HG02623 (cell line): ENCODE results near the gene TUBB8.
"Not testable (repeated sequence)": the region's sequence is repeated elsewhere in the genome, so short reads cannot be mapped to it uniquely, and the experiment has no call there.

Source experiments
- ATAC-seq: cut with Tn5 transposase; IDR thresholded peaks from one replicate; pipeline ENCODE4 v1.9.1; 2021; ENCODE audit warnings: moderate library complexity; ENCODE audit not compliant: unreplicated experiment

Gene TUBB8

GRCh38 chr10:48996-49395, at the start of gene TUBB8:
TUBB8 (minus strand) TSS chr10:49296; CDS start chr10:49238, 58 bp downstream.
- no peak for ATAC-seq

- ATAC-seq, result no peak
Observed at GRCh38 chr10:96466-96865, 47.4 kb upstream of the TUBB8 start.

- no peak for ATAC-seq
Observed at GRCh38 chr10:95356-96115, 46.4 kb upstream of the TUBB8 start.

GRCh38 chr10:94613-95012, 45.5 kb upstream of the TUBB8 start:
- no peak for ATAC-seq

- no peak for ATAC-seq
Observed at GRCh38 chr10:92846-93245, 43.8 kb upstream of the TUBB8 start.

DNA sequence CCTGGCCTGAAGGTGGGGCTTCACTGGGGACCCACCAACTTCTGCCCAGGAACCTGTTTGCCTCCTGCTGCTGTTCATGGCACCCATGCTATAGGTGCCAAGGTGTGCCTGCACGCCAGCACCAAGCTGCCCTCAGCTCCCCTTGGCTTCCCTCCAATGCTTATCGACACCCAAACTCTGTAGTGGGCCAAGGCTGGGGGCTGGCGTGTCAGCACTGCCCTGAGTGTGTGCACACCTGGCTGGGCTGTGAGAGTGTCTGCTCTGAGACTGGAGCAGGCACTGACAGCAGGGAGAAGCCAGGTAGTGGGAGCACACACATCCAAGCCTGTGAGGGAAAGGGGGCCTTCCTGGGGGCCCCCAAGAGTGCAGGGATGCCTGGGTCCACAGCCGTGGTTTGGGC, 43.1 kb upstream of the TUBB8 start:
- no peak for ATAC-seq

DNA sequence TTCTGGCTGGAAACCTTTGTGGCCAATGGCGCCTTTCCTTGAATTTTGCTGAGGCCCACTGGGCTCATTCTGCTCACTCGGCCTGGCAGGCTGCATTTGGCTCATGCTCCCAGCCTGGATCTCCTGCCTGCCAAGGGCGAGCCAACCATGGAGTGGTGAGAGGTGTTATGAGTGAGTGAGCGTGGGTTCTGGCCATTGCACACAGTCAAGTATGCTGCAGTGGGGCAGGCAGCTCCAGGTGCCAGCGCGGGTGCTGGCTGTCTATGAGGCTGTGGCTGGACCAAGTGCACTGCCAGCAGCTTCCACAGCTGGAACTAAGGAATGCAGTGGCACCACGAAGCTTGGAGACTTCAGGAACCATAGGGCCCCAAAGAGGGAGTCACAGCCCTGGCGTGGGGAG, 42.2 kb upstream of the TUBB8 start:
- ATAC-seq, result no peak

- no peak for ATAC-seq
Observed at GRCh38 chr10:90161-90560, 41.1 kb upstream of the TUBB8 start.

GRCh38 chr10:89248-89647, 40.2 kb upstream of the TUBB8 start:
- no peak for ATAC-seq

GRCh38 chr10:88253-88652, 39.2 kb upstream of the TUBB8 start:
- no peak for ATAC-seq

DNA sequence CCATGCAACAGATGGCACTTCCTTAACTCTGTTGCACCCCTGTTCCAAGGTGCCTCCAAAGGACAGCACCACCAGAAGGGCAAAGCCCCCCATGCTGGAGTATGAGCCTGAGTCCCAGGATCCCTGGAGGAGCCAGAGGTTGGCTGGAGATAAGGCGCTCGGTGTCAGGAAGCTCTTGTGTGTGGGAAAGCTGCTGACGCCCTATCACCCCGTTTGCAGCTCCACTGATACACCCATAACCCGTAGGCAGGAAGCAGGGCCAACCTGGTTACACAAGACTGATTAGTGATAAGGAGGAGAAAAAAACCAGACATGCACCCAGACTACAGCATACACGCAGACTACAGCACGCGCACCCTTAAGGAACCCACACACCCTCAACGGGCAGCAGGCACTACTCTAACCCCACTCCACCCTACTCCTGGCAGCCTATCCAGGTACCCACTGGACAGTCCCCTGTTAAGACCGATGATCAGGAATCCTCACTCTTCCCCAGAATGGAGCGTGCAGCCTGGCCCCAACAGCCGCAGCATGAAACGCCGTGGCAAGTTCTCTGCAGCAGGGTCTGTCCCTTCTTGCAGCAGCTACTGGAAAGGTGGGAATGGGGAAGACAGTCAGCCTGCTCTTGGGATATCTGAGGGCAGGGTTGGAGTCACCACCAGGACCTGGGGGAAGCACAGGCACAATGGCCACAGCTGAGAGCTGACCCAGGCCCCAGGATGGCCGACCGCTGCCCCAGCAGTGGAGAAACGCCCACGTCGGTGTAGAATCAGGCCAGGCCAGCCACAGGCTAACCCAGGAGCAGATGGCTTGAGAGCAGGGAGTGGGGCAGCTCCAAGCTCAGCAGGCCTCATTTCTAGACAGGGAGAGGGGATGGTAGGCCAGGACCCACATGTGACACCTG, 38.3 kb upstream of the TUBB8 start:
- ATAC-seq, result no peak

GRCh38 chr10:86031-86430, 36.9 kb upstream of the TUBB8 start:
- ATAC-seq, result no peak

GRCh38 chr10:85044-85443, 35.9 kb upstream of the TUBB8 start:
- ATAC-seq, result no peak

DNA sequence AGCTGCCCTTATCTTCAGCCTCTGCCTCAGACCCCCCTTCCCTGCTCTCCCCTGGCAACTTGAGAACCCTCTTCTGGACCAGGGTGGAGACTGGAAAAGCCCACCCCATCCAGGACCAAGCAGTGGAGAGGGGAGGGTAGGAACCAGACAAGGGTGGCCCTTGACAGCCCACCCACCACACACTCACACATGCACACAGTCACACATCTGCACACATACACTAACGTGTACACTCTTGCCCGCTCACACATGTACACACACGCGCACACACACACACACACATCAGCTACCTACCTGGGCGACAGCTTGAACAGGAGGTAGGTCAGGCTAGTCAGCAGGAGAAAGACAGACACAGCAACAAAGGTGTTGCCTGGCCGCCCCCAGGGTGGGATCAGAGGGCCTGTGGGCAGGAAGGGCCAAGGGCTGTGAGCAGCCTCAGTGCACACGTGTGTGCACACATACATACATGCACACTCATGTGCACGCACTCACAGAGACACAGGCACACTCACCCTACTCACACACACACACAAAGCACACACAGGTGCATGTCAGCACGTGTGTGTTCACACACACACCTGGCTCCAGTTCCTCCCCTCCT, 34.9 kb upstream of the TUBB8 start:
- no peak for ATAC-seq

GRCh38 chr10:80477-81105, 31.5 kb upstream of the TUBB8 start:
- no peak for ATAC-seq

DNA sequence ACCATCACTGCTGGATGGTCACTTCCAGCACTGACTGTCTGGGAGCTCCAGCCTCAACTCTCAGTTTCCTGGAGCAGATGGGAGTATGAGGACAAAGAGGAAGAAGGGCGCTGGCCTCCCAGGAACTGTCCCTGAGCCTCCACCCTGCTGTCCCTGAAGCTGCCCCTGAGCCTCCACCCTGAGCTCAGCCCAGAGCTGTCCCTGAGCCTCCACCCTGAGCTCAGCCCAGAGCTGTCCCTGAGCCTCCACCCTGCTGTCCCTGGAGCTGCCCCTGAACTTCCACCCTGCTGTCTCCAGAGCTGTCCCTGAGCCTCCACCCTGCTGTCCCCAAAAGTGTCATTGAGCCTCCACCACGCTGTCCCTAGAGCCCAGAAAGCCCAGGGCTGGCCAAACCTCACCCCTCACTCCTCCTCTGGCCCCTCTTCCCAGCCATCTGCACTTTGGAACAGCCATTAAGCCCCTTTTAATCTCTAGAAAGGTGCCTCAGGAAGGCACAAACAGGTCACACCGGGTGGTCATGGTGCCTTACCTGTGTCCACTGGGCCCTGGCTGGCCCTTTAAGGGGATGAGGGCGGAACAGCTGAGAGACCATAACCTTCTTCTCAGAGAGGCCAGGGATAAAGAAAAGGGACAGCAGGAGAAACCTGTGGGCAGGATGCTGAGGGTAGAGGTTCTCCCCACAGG, 30.6 kb upstream of the TUBB8 start:
- ATAC-seq, result no peak

- no peak for ATAC-seq
Observed at GRCh38 chr10:78556-78955, 29.5 kb upstream of the TUBB8 start.

GRCh38 chr10:74266-74621, 25.1 kb upstream of the TUBB8 start:
- ATAC-seq, result not testable (repeated sequence)

DNA sequence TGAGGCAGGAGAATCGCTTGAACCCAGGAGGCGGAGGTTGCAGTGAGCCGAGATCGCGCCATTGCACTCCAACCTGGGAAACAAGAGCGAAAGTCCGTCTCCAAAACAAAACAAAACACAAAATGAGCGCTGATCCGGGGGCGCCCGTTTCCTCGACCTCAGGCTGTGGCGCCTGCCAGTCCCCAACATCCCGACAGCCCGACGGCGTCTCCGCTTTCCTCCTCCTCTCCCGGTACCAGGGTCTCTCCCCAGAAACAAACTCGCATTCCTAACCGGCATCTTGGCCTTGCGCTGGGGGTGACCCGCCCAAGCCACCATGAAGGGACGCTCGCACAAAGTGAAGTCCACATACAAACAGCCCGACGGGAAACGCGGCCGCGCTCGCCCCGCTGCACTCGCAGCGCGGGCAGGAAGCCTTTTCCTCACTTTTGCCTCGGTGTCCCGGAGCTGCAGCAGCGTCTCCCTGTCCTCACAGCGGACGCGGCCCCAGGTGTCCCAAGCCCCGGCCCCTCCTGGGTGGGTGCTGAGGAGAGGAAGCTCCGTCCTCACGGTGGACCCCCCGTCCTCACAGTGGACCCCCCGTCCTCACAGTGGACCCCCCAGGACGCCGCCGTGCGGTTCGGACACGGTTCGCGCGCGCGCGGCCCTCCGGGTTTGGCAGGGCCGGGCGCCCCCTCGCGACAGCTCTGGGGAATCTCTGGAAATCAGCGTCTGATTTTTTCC, 24.6 kb upstream of the TUBB8 start:
- ATAC-seq, result not testable (repeated sequence)

DNA sequence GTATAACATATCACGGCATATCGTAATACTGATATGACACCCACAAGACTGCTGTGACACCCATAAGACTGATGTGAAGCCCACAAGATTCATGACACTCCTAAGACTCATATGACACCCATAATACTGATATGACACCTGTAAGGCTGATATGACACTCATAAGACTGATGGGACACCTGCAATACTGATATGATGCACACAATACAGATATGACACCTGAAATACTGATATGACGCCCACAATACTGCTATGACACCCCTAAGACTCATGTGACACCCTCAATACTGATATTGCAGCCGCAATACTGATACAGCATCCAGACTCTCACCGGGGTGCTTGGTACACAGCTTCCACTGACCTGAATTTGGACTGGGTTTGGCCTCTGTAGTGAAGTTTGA, 19.1 kb upstream of the TUBB8 start:
- ATAC-seq, result not testable (repeated sequence)
